HFFc6 (cell line): ENCODE data around the gene GPR15. TPM values are rescaled to one million over a fixed set of nuclear protein-coding genes. Genes with fewer than 3 reads are reported as not detected.

Source experiments
- DNase-seq: peaks from one replicate; pipeline ENCODE4 v3.0.0-alpha.2; 2018
- H3K27ac Mint-ChIP-seq: 2 replicates; pipeline ENCODE4 v1.8.0; 2020; ENCODE audit warnings: mild to moderate bottlenecking, mixed read lengths
- H3K27me3 Mint-ChIP-seq: 2 replicates; pipeline ENCODE4 v1.8.0; 2021; ENCODE audit warnings: mild to moderate bottlenecking, moderate library complexity, mixed read lengths; ENCODE audit not compliant: insufficient read depth
- H3K36me3 Mint-ChIP-seq: 2 replicates; pipeline ENCODE4 v1.8.0; 2021; ENCODE audit warnings: low read depth, mixed read lengths
- H3K4me1 Mint-ChIP-seq: 2 replicates; pipeline ENCODE4 v1.8.0; 2020; ENCODE audit warnings: low read depth, mixed read lengths
- H3K4me3 Mint-ChIP-seq: 2 replicates; pipeline ENCODE4 v1.8.0; 2020; ENCODE audit warnings: mild to moderate bottlenecking, moderate library complexity, mixed read lengths
- H3K9me3 Mint-ChIP-seq: 2 replicates; pipeline ENCODE4 v1.8.0; 2020; ENCODE audit warnings: mild to moderate bottlenecking, mixed read lengths
- CTCF ChIP-seq: fragments of 200-600 bp; sonication (generic); IDR thresholded peaks from 2 replicates; pipeline ENCODE4 v1.5.0; 2021; ENCODE audit warnings: antibody characterized with exemption, mild to moderate bottlenecking
- long read RNA-seq: library from polyadenylated mRNA; unstranded; transcript quantifications from one replicate; pipeline ENCODE4 v2.0.0, GENCODE V29; 2019
- total RNA-seq, 6 experiments: library from RNA; stranded (reverse); fragmentation: NEBNext Ultra II Directional; extraction: Animal tissue kit (Norgen Biotek cat#: 25700); gene quantifications; 2 replicates in 1 of 6; 3 replicates in 5 of 6; pipeline ENCODE4 v1.2.3, GENCODE V29; 2021

GPR15 gene
- total RNA-seq = not detected
- long read RNA-seq = 0 reads

DNA sequence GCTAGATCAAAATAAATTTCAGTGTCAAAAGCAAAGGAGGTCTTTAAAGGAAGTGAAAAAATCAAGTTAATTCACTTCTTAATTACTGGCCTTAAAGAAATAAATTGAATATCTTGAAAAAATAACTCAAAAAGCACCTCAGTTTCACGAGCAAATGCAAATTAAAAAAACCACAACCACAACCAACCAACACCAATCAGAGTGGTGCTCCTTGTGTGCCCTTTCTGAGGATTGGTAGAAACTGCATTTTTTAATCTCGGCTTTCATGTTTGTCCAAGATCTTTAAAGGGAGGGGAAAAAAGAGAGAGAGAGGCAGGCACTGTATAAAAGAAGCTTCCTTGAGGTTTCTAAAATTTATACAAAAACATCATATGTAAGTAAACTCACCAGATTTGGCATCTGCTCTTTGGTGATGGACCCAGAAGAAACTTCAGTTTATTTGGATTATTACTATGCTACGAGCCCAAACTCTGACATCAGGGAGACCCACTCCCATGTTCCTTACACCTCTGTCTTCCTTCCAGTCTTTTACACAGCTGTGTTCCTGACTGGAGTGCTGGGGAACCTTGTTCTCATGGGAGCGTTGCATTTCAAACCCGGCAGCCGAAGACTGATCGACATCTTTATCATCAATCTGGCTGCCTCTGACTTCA lies at the start of gene GPR15:
Gene GPR15 (plus strand): TSS at position 357 of the 653 bp plus-strand sequence. CDS start 56 bp downstream, at position 413.
- Mint-ChIP-seq H3K9me3 (no peaks in the 10 kb centered on the region), H3K4me3 (no peak within 1 kb of the TSS), H3K4me1 (no peaks in the 10 kb centered on the region), H3K36me3 (no peaks in the 10 kb centered on the region), H3K27me3 (peaks cover 16% of the 10 kb centered on the region), H3K27ac (no peak within 1 kb of the TSS)
- TF ChIP-seq CTCF = no peak
- DNase-seq = no peak

GRCh38 chr3:98482717-98483482 lies 48.9 kb upstream of the GPR15 start:
- DNase-seq = no peak
- Mint-ChIP-seq H3K4me1 (no peaks in the 10 kb centered on the region), H3K27me3 (peaks cover 4% of the 10 kb centered on the region; the same call in 1 of the 2 replicates), H3K36me3 (no peaks in the 10 kb centered on the region), H3K4me3 (no peak overlapping the region), H3K27ac (no peak overlapping the region), H3K9me3 (no peaks in the 10 kb centered on the region; the same call in 1 of the 2 replicates)
- TF ChIP-seq CTCF = no peak

- Mint-ChIP-seq H3K36me3 (no peaks in the 10 kb centered on the region), H3K27ac (no peak overlapping the region), H3K27me3 (peaks cover 4% of the 10 kb centered on the region; the same call in 1 of the 2 replicates), H3K4me3 (no peak overlapping the region), H3K4me1 (no peaks in the 10 kb centered on the region), H3K9me3 (no peaks in the 10 kb centered on the region; the same call in 1 of the 2 replicates)
- TF ChIP-seq CTCF = no peak
- DNase-seq = no peak
Observed at GRCh38 chr3:98483626-98484025, 48.2 kb upstream of the GPR15 start.

GRCh38 chr3:98497381-98497780 lies 34.4 kb upstream of the GPR15 start, which contains the start of gene OR5K2:
Gene OR5K2 (plus strand): TSS chr3:98497681. CDS start chr3:98497681, 0 bp downstream.
- H3K4me1 Mint-ChIP-seq = no peaks in the 10 kb centered on the region
- H3K27me3 Mint-ChIP-seq = peaks cover 2% of the 10 kb centered on the region; the same call in 1 of the 2 replicates
- H3K36me3 Mint-ChIP-seq = no peaks in the 10 kb centered on the region
- TF ChIP-seq CTCF = no peak
- H3K4me3 Mint-ChIP-seq = no peak within 1 kb of the TSS
- DNase-seq = no peak
- no peak within 1 kb of the TSS for H3K27ac Mint-ChIP-seq
- H3K9me3 Mint-ChIP-seq = no peaks in the 10 kb centered on the region

- no peaks in the 10 kb centered on the region for H3K4me1 Mint-ChIP-seq
- H3K36me3 Mint-ChIP-seq = no peaks in the 10 kb centered on the region
- no peak overlapping the region for H3K4me3 Mint-ChIP-seq
- H3K27me3 Mint-ChIP-seq = peaks cover 6% of the 10 kb centered on the region
- TF ChIP-seq CTCF = no peak
- H3K9me3 Mint-ChIP-seq = no peaks in the 10 kb centered on the region
- no peak for DNase-seq
- H3K27ac Mint-ChIP-seq = no peak overlapping the region
Observed at GRCh38 chr3:98500019-98500418, 31.8 kb upstream of the GPR15 start.
